Loucy (cell line): Measurements from ENCODE around the gene NCOA5.

Source experiments
- CTCF ChIP-seq: fragments of 200-600 bp; sonication (generic); conservative IDR thresholded peaks from 2 replicates; pipeline ENCODE4 v1.5.1; 2014; ENCODE audit warnings: mild to moderate bottlenecking, antibody characterized with exemption, low read length
- EZH2phosphoT487 ChIP-seq: fragments of 200-600 bp; IDR thresholded peaks from 2 replicates; pipeline ENCODE4 v1.6.1; 2018; ENCODE audit warnings: antibody characterized with exemption, mild to moderate bottlenecking, moderate library complexity, borderline replicate concordance

- TF ChIP-seq CTCF (no peak), EZH2phosphoT487 (no peak)
These were observed 24.8 kb downstream of the NCOA5 start for GRCh38 chr20:46065006-46065405.
